IMR-90 (cell line): Measurements from ENCODE around the gene FAM193B. TPM values are rescaled to one million over a fixed set of nuclear protein-coding genes. Genes with fewer than 3 reads are reported as not detected.

Experiments used
- ATAC-seq: fragments of 200-7000 bp; cut with Tn5 transposase; 2 replicates; pipeline ENCODE4 v1.9.1; 2020; ENCODE audit warnings: low read depth, mild to moderate bottlenecking, moderate library complexity
- BruUV-seq: library from RNA; stranded (reverse); fragments of 400-500 nt; replicated peaks from 2 replicates; lab custom pipeline; 2021; lab: Mats Ljungman, UMichigan
- CTCF ChIA-PET: fragments of 300-600 bp; formaldehyde crosslinking; extraction: SDS; loops from one replicate; lab custom pipeline; 2021; ENCODE audit warnings: antibody characterized with exemption; lab: Yijun Ruan, JAX
- POLR2A ChIA-PET: fragments of 300-600 bp; sonication (Branson Sonifier 250); formaldehyde crosslinking; loops from one replicate; lab custom pipeline; 2022; ENCODE audit warnings: antibody characterized with exemption; ENCODE audit not compliant: unreplicated experiment; lab: Charles Lee
- DNase-seq: peaks from one replicate; pipeline ENCODE4 v3.0.0; 2013
- H2AFZ ChIP-seq: replicated peaks from 2 replicates; pipeline ENCODE3; 2013; ENCODE audit warnings: low read length, mild to moderate bottlenecking; ENCODE audit not compliant: poor library complexity
- H2AK5ac ChIP-seq: 2 replicates; pipeline ENCODE4 v1.6.1; 2013; ENCODE audit warnings: low read depth, low read length, inconsistent platforms
- H2AK9ac ChIP-seq: replicated peaks from 2 replicates; pipeline ENCODE3; 2013; ENCODE audit warnings: mild to moderate bottlenecking, low read depth, low read length, moderate library complexity; ENCODE audit not compliant: poor library complexity
- H2BK120ac ChIP-seq: 2 replicates; pipeline ENCODE4 v1.6.1; 2013; ENCODE audit warnings: low read depth, low read length, inconsistent platforms
- H2BK15ac ChIP-seq: 3 replicates; pipeline ENCODE4 v1.6.1; 2013; ENCODE audit warnings: low read depth, low read length, inconsistent platforms
- H2BK20ac ChIP-seq: 2 replicates; pipeline ENCODE4 v1.6.1; 2013; ENCODE audit warnings: low read depth, mild to moderate bottlenecking, inconsistent platforms, low read length, moderate library complexity
- H2BK5ac ChIP-seq: 2 replicates; pipeline ENCODE4 v1.6.1; 2013; ENCODE audit warnings: mild to moderate bottlenecking, low read depth, low read length, inconsistent platforms; ENCODE audit not compliant: poor library complexity, severe bottlenecking
- H3K14ac ChIP-seq: replicated peaks from 2 replicates; pipeline ENCODE4 v1.6.1; 2013; ENCODE audit warnings: low read depth, low read length, inconsistent platforms
- H3K18ac ChIP-seq: 2 replicates; pipeline ENCODE4 v1.6.1; 2013; ENCODE audit warnings: low read depth, low read length, control low read depth
- H3K23ac ChIP-seq: 2 replicates; pipeline ENCODE4 v1.6.1; 2013; ENCODE audit warnings: low read depth, low read length, inconsistent platforms
- H3K27ac ChIP-seq: 2 replicates; pipeline ENCODE4 v1.5.1; 2013; ENCODE audit warnings: mild to moderate bottlenecking, control low read depth, low read length; ENCODE audit not compliant: insufficient read depth
- H3K27me3 ChIP-seq: 2 replicates; pipeline ENCODE4 v1.6.1; 2013; ENCODE audit warnings: low read length; ENCODE audit not compliant: control insufficient read depth, insufficient read depth
- H3K36me3 ChIP-seq: 2 replicates; pipeline ENCODE4 v1.6.1; 2013; ENCODE audit warnings: low read length, mixed read lengths; ENCODE audit not compliant: control insufficient read depth, insufficient read depth
- H3K4ac ChIP-seq: 2 replicates; pipeline ENCODE4 v1.6.1; 2013; ENCODE audit warnings: low read depth, low read length, inconsistent platforms
- H3K4me1 ChIP-seq: 2 replicates; pipeline ENCODE4 v1.6.1; 2013; ENCODE audit warnings: low read length, mixed read lengths; ENCODE audit not compliant: control insufficient read depth, insufficient read depth
- H3K4me2 ChIP-seq: 2 replicates; pipeline ENCODE4 v1.6.1; 2013; ENCODE audit warnings: low read depth, mild to moderate bottlenecking, control low read depth, low read length, moderate library complexity
- H3K4me3 ChIP-seq: 2 replicates; pipeline ENCODE4 v1.5.1; 2013; ENCODE audit warnings: low read depth, mild to moderate bottlenecking, control low read depth, low read length, moderate library complexity; ENCODE audit not compliant: insufficient read depth
- H3K56ac ChIP-seq: 2 replicates; pipeline ENCODE4 v1.6.1; 2013; ENCODE audit warnings: low read length, inconsistent platforms; ENCODE audit not compliant: insufficient read depth; ENCODE audit errors: extremely low read depth
- H3K79me1 ChIP-seq, 2 experiments: 2 replicates each; pipeline ENCODE4 v1.6.1; 2013; ENCODE audit warnings: low read length in 2 of 2, inconsistent platforms in 1 of 2, low read depth in 1 of 2
- H3K9ac ChIP-seq: 2 replicates; pipeline ENCODE4 v1.6.1; 2013; ENCODE audit warnings: low read depth, low read length, control low read depth
- H3K9me1 ChIP-seq: 2 replicates; pipeline ENCODE4 v1.6.1; 2013; ENCODE audit warnings: low read length, inconsistent platforms; ENCODE audit not compliant: insufficient read depth
- H3K9me3 ChIP-seq: 2 replicates; pipeline ENCODE4 v1.6.1; 2013; ENCODE audit warnings: low read length; ENCODE audit not compliant: control insufficient read depth, insufficient read depth
- H4K20me1 ChIP-seq: 2 replicates; pipeline ENCODE4 v1.6.1; 2013; ENCODE audit warnings: low read length, inconsistent platforms; ENCODE audit not compliant: insufficient read depth
- H4K5ac ChIP-seq: 2 replicates; pipeline ENCODE4 v1.6.1; 2013; ENCODE audit warnings: mild to moderate bottlenecking, low read depth, low read length, control low read depth
- H4K8ac ChIP-seq, 2 experiments: 2 replicates each; pipeline ENCODE4 v1.6.1; 2013; ENCODE audit warnings: low read depth in 2 of 2, low read length in 2 of 2, control low read depth in 1 of 2, inconsistent platforms in 1 of 2
- H4K91ac ChIP-seq: 2 replicates; pipeline ENCODE4 v1.6.1; 2013; ENCODE audit warnings: low read depth, low read length, inconsistent platforms; ENCODE audit not compliant: insufficient read depth
- BHLHE40 ChIP-seq: fragments of 150-350 bp; IDR thresholded peaks from 2 replicates; pipeline ENCODE4 v1.6.1; 2016; ENCODE audit warnings: mild to moderate bottlenecking, low read depth, low read length
- CEBPB ChIP-seq: IDR thresholded peaks from 2 replicates; pipeline ENCODE4 v1.6.1; 2012; ENCODE audit warnings: low read depth, low read length, improper control_type of control experiment
- MAZ ChIP-seq: IDR thresholded peaks from 2 replicates; pipeline ENCODE4 v1.6.1; 2012; ENCODE audit warnings: low read depth, mild to moderate bottlenecking, low read length, improper control_type of control experiment, moderate library complexity, borderline replicate concordance
- MXI1 ChIP-seq: IDR thresholded peaks from 2 replicates; pipeline ENCODE4 v1.6.1; 2012; ENCODE audit warnings: low read depth, mild to moderate bottlenecking, low read length, moderate library complexity, borderline replicate concordance
- RCOR1 ChIP-seq: IDR thresholded peaks from 2 replicates; pipeline ENCODE4 v1.6.1; 2012; ENCODE audit warnings: mild to moderate bottlenecking, low read length, improper control_type of control experiment; ENCODE audit not compliant: insufficient replicate concordance
- WGBS, 2 experiments: methylation state at CpG; one replicate each; pipeline versions ENCODE4 v1.1.5 to v1.1.7; 2013; ENCODE audit warnings: missing lambda C conversion rate in 2 of 2; ENCODE audit not compliant: insufficient read length in 1 of 2; ENCODE audit errors: extremely low coverage in 2 of 2; 5-methylcytosine and 5-hydroxymethylcytosine counted together
- dilution Hi-C: fragments of 300-500 bp; cut with HindIII; formaldehyde crosslinking; loops from one replicate; pipeline ENCODE4 v1.14.3; 2018; ENCODE audit warnings: low sequenced_read_pairs; ENCODE audit not compliant: unreplicated experiment
- in situ Hi-C: fragments of 300-500 bp; cut with MboI; formaldehyde crosslinking; loops from 3 replicates; pipeline ENCODE4 v1.14.3; 2019; ENCODE audit warnings: low sequenced_read_pairs, inconsistent platforms, mixed read lengths
- intact Hi-C: fragments of 100-400 bp; cut with micrococcal nuclease; formaldehyde crosslinking; loops from 2 replicates; pipeline ENCODE4 v1.10.0; 2022
- polyA plus RNA-seq, 3 experiments: library from polyadenylated mRNA; depleted of rRNA; stranded (reverse); fragments of >200 nt; gene quantifications; 2 replicates each; pipeline ENCODE4 v1.2.3, GENCODE V29; 2012; ENCODE audit warnings: low replicate concordance in 1 of 3
- total RNA-seq: library from RNA; depleted of rRNA; stranded (reverse); fragments of >200 nt; gene quantifications from 2 replicates; pipeline ENCODE4 v1.2.3, GENCODE V29; 2012
- TF ChIP-seq, protein P1 (sequence below): fragments of 150-350 bp; IDR thresholded peaks from 2 replicates; pipeline ENCODE4 v1.6.1; 2017; ENCODE audit warnings: mild to moderate bottlenecking, antibody characterized with exemption, low read length, low read depth

Gene FAM193B
- total and polyA plus RNA-seq, 2 of the 4 experiments (the other 2 are of a cell fraction): 9.5 to 52.2 TPM

DNA sequence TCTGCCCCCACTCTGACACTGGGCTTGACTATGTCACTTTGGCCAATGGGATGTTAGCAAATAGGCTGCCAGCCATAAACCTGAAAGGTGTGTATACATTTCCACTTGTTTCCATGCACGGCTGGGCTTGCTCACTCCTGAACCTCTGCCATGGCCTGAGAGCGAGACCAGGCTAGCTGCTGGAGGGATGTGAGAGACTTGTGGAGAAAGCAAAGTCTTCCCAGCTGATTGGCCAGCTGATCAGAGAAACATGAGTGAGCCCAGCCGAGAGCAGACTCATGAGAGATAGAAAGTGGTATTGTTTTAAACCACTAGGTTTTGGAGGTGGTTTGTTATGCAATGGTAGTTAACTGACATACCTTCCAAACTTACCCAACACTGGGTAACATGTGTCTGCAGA is 13.9 kb downstream of the FAM193B start:
- Histone ChIP-seq H4K5ac (peak overlapping the region; percentile 16; the same call in 1 of the 2 replicates), H3K4me3 (no peak overlapping the region), H3K23ac (no peak overlapping the region), H3K56ac (no peak overlapping the region), H2AK9ac (peak overlapping the region; percentile 50), H4K8ac (no peak overlapping the region; a peak in 2 of 4 replicates), H3K4ac (0 out of 2 replicates have a peak overlapping the region, but pooled peaks have one; percentile 13), H3K9ac (no peak overlapping the region), H3K4me1 (peaks cover 32% of the 10 kb centered on the region), H2BK5ac (no peak overlapping the region), H3K4me2 (no peak overlapping the region), H2BK120ac (no peak overlapping the region), H4K91ac (0 out of 2 replicates have a peak overlapping the region, but pooled peaks have one; percentile 10), H3K27me3 (no peaks in the 10 kb centered on the region), H3K14ac (no peak overlapping the region), H3K79me1 (peaks cover 48 to 77% of the 10 kb centered on the region in 2 experiments), H2AFZ (peak overlapping the region; percentile 16), H2AK5ac (peak overlapping the region; percentile 48), H3K9me1 (peaks cover 27% of the 10 kb centered on the region), H3K27ac (peak overlapping the region; percentile 7; the same call in 1 of the 2 replicates), H4K20me1 (peaks cover 38% of the 10 kb centered on the region), H3K18ac (no peak overlapping the region), H2BK15ac (no peak overlapping the region), H2BK20ac (no peak overlapping the region), H3K36me3 (peaks cover 27% of the 10 kb centered on the region), H3K9me3 (no peaks in the 10 kb centered on the region)
- POLR2A ChIA-PET: no interaction called here
- CTCF ChIA-PET: no interaction called here
- 100% methylated on average over 2 of the region's 3 CpGs; no CpG with 5 or more reads in 1 of the 2 experiments for WGBS, 2 experiments
- ATAC-seq (no peak), DNase-seq (no peak)
- dilution Hi-C loops (no loop called here), in situ Hi-C loops (no loop called here), intact Hi-C loops (no loop called here)
- TF ChIP-seq MXI1: no peak
- TF ChIP-seq, protein P1, sequence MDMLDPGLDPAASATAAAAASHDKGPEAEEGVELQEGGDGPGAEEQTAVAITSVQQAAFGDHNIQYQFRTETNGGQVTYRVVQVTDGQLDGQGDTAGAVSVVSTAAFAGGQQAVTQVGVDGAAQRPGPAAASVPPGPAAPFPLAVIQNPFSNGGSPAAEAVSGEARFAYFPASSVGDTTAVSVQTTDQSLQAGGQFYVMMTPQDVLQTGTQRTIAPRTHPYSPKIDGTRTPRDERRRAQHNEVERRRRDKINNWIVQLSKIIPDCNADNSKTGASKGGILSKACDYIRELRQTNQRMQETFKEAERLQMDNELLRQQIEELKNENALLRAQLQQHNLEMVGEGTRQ: no peak
- TF ChIP-seq RCOR1: no peak
- TF ChIP-seq MAZ: no peak
- TF ChIP-seq CEBPB: no peak
- no peak for TF ChIP-seq BHLHE40
- BruUV-seq: no TSS peak
